Activated CD4-positive, alpha-beta T cell treated with anti-CD3 and anti-CD28 coated beads, Interleukin-2, amount 50 U/mL, for 48 hours (primary cell): ENCODE data around the gene TOMM20L.

ENCODE experiments used
- DNase-seq, 2 experiments: peaks; one replicate each; pipeline ENCODE4 v3.0.0-alpha.2; 2020

Gene TOMM20L

DNA sequence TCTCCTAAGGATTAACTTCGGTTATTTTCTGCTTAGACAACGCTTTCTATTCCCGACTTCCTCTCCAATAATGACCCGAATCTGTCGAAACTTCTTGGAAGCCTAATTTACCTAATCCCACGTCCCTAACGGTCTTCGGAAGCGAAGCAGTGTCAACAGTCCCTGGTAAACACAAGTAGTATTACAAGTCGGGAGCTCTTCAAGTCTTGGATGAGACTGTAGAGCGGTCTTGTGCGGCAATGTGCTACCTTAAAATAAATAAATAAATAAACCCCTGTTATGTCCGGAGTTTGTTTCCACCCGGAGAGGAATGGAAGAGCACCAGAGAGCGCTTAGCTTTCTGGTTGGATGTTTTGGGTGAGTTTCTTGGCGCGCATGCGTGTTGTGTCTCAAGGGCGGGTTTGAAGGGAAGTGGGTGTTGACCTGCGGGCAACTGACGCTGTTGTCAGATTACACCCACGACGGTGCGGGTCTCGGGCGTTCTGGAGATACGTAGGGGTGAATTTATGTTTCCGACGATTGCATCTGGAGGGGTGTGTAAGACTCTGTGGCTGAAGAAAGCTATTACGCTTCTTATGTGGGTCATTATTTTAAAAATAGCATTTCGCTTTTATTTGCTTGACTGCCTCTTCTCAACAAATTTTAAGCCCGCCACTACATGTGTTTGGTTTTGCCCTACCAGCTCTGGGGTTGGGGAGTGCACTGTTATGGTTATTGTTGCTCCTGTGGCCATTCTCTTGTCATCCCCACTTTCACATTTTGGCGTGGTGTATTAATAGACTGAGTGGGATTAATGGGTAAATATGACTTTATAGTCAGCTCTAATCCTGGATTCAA is 31.8 kb downstream of the TOMM20L start, which contains the start of the genes KIAA0586 and TIMM9:
Gene KIAA0586, plus strand, starts transcription at position 439 of the 837 bp plus-strand sequence. CDS start 546 bp downstream, outside the sequence.
Gene TIMM9, minus strand, starts transcription at position 251 of the 837 bp plus-strand sequence. CDS start 15,586 bp downstream, outside the sequence.
- DNase-seq: peak; percentile 94 to 96

DNA sequence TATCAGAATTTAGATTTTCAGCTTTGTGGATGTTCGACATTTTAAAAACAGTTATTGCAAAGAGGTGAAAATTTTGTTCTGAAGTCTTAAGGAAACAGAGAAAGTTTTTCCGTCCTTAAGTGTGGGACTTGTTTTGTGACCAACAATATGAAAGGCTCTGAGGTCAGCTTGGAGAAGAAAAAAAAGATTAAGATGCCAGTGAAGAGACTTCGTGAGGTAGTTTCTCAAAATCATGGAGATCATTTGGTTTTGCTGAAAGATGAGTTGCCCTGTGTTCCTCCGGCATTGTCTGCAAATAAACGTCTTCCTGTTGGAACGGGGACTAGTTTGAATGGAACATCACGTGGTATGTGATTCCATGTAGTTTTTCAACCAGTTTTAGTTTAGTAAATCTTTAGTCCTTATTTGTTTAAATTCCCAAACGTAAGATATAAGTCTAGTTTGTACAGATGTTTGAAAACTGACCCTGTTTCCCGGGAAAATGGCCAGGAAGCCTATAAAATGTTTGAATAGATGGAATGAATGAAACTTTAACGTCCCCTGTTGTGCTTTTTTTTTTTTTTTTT is 32.5 kb downstream of the TOMM20L start:
- DNase-seq: peak in 1 of 2 experiments; percentile 10

GRCh38 chr14:58430156-58430555 is 34.4 kb downstream of the TOMM20L start:
- no peak for DNase-seq

- no peak for DNase-seq
Measured at GRCh38 chr14:58439476-58439875, 43.7 kb downstream of the TOMM20L start.

DNA sequence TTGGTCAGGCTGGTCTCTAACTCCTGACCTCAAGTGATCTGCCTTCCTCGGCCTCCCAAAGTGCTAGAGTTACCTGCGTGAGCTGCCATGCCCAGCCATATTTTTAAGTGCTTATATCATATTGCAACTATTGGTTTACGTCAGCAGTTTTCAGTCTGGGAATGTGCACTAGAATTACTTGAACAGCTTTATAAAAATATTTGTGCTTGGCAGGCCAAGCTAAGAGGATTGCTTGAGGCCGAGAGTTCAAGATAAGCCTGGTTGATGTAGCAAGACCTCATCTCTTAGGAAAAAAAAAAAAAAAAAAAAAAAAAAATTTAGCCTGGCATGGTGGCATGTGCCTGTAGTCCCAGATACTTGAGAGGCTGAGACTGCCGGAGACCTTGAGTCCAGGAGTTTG is 48.9 kb downstream of the TOMM20L start:
- DNase-seq: no peak

- no peak for DNase-seq
Measured at GRCh38 chr14:58455593-58456265, 60.0 kb downstream of the TOMM20L start.
